HG03025 (cell line): ENCODE results near the gene NCOA5.

Source experiments
- ATAC-seq: cut with Tn5 transposase; IDR thresholded peaks from one replicate; pipeline ENCODE4 v1.9.1; 2021; ENCODE audit warnings: mild to moderate bottlenecking, moderate library complexity; ENCODE audit not compliant: unreplicated experiment, low FRiP score

NCOA5 gene

DNA sequence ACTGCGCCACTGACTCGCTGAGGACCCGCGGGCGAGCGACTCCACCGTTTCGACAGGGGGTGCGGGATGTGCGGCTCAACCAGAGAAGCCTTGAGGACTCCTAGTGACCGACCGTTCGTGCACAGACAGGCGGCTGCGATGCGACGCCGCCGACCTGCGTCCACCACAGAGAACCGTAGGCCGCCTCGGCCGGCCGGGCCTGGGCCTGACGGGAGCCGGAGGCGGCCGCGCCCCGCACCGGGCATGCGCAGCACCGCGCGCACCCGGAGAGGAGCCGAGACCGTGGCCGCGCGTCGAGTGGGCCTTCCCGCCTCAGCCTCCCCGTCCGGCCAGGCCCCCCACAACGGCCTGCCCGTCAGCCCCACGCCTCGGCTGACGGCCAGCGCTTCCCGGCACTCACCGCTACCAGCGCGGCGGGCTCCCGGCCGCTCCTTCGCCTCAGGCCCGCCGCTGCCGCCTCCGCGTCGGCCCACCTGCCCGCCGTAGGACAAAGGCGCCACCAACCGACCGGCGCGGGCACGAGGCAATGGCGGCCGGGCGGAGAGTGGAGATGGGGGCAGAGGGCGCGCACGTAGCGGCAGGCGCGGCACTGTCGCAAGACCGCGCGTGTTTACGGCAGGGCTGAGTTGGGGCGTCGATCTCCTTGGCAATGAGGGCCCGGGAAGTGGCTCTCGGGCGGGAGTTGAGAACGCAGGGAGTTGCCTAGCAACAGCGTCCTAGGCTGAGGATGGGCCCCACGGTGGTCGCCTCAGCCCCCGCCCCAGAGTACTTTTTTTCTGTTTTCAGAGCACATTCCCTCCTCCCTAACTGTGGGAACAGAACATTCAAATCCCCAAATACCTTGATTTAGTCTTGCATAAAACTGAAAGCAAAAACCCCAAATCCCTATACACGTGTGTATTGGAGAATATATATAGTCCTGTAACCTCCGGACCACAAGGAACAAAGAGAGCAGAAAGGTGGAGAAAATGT is at the start of gene NCOA5:
Gene NCOA5 (minus strand): TSS at position 546 of the 972 bp plus-strand sequence. CDS start 10,538 bp downstream, outside the sequence.
- ATAC-seq: peak; percentile 83

DNA sequence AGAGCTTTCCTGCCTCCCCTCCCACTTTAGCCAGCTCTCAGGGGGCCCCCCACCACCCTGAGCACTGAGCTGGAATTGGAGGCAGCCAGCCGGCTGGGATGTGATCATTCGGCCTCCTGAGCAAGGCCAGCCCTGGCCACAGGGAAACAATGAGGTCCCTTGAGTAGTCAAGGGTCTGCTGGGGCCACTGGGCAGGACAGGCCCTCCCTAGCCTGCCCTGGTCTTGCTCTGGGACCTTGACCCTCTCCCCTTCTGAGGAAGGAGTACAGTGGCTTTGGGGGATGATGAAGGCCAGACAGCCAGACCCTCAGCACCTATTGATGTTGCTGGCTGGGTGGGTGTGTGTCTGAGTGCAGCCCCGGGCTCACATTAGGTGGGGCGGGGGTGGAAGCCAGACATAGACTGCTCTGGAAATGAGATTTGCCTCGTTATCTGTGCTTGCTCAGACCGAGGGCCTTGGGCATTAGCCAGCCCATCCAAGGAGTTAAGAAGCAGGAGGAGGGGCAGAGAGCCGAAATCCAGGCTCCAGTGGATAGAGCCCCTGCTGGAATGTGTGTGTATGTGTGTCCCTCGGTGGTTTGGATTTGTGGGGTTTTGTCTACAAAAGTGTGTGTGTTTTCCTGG is 49.6 kb upstream of the NCOA5 start:
- no peak for ATAC-seq

DNA sequence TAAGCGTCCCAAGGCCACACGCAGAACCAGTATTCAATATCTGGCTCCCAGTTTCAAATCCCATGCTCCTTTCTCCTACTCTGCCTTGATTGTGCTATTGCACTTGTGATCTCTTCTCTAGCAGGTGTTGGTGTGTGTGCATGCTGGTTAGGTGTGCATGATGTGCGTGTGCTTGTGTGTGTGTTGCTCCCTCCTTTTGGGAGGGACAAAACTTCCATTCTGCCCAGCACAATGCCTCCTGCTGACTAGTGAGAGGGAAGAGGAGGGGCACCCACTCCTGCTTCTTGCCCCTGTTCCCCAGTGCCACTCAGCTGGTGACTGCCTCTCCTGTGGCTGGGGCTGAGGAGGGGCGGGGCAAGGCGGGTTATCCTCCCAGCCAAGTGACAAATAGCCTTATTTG is 48.1 kb upstream of the NCOA5 start:
- no peak for ATAC-seq

DNA sequence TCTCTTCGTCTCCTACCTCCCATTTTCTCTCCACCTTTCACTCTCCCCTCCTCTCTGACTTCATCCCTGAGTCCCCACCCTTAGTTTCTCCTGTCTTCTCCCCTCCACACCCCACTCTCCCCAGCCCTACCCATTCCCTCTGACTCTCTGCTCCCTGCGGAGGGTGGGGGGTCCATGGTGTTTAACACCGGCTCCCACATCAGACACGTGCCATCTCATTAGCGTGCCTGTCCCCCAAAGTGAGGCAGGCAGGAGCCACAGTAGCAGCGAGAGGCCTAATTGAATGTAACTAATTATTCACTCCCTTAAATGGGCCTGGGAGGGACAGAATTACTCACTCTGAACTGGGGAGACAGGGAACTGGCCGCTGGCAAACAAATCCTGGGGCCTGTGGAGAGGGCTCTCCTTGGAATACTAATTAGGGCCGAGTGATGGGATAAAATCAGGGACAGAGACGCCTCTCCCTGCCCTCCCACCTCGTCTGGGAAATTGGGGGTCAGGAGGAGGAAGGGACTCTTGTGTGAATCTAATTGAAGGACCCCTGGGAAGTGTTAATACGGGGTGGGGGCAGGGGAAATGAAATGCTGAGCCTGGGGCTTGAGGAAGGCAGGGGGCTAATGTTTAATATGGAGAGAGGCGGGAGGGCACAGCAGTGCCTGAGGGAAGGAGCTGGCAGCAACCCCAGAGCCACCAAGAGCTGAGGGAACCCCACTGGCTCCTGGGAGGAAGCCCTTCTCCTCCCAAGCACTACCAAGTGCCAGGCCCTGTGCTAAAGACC is 46.3 kb upstream of the NCOA5 start:
- ATAC-seq: no peak

DNA sequence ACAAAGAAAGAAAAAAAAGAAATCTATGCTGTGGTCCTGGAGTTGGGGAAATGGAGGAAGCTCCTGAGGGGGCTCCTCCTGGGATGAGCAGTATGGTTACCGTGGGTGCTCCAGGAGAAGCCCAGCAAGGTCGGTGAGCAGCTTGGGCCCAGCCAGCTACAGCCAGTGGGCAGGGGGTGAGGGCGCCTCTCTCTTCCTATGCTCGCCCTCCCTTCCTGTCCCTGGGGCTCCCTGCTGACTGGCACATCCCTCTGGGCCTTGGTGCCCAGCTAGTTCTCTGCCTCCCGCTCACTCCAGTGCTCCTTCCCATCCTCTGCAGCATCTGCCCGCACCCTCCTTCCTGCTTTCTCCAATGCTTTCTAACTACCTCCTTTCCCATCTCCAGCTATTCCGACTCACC is 45.0 kb upstream of the NCOA5 start:
- no peak for ATAC-seq

DNA sequence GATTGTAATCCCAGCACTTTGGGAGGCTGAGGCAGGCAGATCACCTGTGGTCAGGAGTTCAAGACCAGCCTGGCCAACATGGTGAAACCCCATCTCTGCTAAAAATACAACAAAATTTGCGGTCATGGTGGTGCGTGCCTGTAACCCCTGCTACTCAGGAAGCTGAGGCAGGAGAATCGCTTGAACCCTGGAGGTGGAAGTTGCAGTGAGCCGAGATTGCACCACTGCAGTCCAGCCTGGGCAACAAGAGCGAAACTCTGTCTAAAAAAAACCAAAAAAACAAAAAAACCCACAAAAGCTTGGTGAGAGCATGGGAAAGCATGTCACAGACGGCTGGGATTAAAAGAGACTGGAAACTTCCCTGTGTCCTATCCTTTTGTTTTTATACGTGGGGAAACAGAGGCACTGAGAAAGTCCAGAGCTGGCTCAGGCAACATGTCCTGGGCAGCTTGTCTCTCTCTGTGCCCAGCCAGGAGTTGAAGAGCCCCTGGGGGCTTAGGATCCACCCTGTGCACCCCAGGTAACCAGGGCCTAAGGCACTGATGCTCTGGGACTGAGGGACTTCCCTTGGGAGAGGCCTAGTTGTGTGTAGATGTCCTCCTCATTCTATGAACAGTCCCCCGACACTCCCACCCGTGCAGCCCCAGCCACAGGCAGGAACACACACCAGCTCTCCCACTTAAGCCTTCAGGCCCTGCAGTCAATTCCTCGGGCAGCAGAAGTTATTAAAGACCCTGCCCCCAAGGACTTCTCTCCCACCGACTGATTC is 44.3 kb upstream of the NCOA5 start:
- no peak for ATAC-seq

DNA sequence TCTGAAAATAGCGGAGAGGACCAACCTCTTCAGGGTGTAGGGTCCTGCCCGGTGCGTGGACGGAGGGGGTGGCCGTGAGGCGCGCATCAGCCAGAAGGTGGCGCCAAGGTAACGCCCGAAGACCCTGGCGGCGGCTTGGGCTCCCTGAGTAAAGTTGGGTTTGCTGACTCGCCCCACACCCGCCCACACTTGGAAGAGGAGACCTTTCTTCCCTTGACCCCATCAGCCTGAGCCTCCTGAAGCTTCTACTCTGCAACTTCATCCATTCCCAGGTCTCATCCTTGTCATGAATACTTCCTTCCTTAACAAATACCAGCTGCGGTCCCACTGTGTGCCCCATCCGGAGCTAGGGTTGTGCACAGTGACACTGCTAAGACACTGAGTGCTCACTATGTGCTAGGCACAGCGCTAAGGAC is 43.0 kb upstream of the NCOA5 start:
- no peak for ATAC-seq

DNA sequence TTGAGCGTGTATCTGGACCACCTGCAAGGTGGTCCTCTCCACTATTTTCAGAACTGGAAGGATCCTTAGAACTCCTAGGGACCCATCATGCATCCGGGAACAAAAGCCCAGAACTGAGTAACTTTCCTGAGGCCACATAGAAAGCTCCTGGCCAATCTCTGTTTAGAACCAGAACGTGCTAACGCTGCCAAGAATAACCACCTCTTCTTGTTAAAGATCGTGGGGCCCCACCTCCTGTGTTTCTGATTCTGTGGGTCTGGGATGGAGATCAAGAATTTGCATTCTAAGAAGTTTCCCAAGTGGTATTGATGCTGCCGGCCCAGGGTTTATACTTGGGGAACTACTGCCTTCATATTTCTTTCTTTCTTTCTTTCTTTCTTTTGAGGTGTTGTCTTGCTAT is 41.6 kb upstream of the NCOA5 start:
- no peak for ATAC-seq

DNA sequence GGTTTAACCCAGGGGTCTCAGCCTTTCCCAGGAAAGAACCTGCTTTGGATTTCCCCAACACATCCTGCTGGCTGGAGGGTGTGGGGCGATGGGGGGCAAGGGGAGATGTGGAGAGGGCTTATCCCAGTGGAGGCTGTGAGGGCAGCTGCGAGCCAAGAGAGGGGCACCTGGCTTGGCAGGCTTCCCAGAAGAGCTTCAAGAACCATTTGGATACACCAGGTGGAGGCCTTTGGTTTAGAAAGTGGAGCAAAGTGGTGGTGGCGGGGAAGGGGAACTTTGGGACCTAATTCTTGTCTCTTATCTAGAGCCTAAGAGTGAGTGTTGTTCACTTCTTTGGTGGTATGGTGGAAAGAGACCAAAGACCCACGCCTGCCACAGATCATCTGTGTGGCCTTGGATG is 40.8 kb upstream of the NCOA5 start:
- no peak for ATAC-seq

DNA sequence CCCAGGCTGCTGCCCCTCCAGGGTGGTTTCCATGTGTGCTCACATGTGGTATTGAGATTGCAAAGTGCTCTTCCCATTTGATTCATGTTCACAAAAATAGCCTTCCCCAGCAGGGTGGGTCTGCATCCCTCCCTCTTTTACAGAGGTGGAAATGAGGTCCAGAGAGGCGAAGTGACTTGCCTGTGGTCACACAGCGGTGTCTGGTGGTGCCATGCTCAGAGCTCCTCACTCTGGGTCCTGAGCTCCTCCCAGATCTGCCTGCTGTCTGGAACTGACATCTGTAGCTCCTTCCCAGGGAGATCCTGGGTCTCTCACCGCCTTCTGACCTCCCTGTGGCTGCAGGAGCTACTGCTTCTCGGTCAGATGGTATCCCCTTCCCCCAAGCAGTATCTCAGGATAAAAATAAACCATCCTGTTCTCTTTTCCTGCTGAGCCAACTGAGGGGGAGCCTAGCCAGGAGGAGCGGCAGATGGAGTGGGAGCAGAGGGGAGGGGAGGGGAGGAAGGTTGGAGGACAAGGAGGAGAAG is 40.3 kb upstream of the NCOA5 start:
- ATAC-seq: no peak

DNA sequence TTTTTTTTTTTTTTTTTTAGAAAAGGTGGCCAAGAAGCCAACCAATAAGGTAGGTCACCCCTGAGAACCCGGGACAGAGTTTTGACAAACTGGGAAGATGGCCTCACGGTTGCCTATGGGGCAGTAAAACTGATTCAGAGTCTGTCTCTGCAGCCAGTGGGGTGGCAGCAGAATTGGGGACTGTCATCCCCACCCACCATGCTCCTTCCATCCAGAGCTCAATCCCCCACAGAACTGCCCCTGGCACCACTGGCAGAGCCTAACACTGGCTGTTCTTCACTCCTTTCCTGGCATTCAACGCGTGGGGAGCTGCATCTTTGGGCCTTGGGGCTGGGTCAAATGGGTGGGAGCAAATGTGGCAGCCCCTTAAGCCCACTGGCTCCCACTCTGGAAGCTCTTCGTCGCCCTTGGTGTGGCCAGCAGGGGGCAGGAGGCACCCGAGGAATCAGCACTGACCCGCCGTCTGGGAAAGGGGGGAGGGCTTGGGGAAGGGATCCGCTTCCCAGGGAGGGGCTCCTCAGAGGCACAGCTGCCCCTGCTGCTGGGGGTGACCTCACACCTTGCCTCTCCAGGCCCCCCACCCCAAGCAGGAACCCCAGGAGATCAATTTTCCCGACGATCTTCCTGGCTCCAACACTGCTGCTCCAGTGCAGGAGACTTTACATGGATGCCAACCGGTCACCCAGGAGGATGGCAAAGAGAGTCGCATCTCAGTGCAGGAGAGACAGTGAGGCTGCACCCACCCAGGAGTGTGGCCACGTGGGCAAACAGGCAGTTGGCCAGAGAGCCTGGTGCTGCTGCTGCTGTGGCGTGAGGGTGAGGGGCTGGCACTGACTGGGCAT is 38.8 kb upstream of the NCOA5 start:
- ATAC-seq: no peak

DNA sequence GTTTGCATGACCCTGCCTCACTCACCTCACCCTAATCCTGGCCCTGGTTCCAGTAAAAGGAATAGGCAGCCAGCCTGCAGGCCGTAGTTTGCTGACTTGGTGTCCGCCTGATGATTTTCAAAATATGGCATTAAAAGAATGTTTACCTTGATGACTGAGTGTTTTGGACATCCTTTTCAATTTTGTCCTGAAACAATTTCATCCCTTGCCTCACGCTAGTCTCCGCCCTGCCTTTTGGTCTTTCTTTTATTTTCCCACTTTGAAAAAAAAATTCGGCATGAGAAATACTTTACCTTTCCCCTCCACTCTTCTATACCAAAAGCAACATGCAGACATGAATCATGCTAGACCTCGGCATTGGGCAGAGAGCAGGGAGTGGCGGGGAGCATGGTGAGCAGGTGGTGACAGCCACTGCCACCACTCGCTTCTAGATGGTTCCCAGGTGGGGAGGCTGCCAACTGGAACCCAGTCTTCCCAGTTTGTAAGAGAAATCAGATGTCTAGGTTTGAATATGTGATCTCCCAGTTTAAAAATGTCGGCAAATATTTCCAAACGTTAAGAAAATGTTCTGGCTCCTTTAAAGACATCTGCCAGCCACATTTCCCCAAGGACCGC is 37.7 kb upstream of the NCOA5 start:
- no peak for ATAC-seq

DNA sequence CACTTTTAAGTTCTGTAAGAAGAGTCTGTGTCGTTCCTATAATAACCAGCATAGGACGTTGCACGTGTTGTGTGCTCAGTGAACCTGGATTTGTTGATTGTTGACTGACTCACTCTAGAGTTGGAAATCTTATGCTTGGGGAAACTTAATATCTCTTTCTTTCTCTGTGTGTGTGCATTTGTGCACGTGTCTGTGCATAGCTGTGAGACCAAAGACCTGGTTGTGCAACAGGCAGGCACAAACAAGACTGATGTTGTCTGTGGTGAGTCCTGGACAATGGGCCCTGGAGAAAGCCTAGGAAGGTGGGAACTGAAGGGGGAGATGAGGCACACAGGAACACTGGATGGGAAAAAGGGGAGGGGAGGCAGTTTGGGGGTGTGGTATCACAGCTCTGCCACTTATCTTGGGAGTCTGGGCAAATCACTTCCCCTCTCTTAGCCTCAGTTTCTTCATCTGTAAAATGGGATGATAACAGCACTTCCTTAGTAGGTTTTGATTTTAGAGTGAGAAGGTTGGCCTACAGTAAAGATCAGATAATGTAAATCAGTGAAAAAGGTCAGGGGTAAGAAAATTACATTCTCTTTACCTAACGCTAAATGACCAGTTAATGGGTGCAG is 36.8 kb upstream of the NCOA5 start:
- no peak for ATAC-seq

DNA sequence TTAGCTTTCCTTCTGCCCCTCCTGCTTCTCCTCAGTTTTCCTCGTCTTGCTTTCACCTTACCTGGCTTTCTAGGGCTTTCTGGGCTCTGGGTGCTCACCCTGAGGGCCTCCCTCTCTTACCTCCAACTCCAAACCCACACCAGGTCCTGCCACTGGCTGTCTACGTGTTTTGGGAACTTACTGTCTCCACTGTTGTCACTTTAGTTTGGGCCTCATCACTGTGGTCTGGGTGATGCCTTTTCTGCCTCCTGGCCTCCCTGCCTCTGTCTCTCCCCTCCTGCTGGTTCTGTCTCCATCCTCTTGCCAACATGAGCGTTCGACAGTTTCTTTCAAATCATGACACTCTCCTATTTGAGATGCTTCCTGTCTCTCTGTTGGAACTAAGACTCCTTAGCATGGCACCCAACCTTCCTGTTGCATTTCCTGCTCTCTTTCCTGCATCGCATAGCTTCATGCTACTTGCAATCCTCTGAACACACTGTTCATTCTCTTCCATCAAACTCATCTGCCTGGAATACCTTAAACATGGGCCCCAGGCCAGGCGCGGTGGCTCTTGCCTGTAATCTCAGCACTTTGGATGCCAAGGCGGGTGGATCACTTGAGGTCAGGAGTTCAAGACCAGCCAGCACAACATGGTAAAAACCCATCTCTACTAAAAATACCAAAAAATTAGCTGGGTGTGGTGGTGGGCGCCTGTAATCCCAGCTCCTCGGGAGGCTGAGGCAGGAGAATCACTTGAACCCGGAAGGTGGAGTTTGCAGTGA is 33.9 kb upstream of the NCOA5 start:
- no peak for ATAC-seq

DNA sequence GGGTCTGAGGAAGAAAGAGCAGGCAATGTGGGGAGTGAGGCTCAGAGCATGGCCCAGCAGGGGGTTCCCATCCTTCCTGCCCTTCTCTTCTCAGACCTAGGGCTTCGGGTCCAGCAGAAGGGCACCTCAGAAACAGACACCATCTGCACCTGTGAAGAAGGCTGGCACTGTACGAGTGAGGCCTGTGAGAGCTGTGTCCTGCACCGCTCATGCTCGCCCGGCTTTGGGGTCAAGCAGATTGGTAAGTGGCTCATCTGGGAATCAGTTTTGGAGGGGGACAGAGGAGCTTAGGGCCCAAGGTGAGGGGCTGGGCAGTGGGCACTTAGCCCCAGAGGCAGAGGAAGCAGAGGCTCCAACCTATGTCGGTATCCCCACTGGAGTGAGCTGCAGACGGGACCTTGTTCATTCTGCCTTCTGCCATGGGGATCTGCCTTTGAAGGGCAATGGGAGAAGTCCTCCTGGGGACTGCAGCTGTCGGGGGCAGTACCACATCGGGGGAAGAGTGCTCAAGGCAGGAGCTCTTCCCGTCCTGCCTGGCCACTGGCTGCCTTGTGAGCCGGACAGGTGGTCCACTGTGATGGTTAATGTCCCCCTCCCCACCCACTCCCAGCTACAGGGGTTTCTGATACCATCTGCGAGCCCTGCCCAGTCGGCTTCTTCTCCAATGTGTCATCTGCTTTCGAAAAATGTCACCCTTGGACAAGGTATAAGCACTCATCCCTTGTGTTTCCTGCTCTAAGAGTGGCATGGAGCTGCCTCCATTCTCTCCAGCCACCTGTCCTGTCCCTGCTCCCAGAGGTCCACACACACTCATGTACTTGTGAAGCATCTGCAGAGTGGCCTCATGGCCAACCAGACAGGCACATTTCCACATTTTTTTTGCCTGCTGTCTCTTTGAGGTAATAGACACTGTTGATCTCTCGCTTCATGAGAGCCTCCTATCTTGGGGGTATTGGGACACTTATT is 33.0 kb upstream of the NCOA5 start:
- ATAC-seq: no peak

DNA sequence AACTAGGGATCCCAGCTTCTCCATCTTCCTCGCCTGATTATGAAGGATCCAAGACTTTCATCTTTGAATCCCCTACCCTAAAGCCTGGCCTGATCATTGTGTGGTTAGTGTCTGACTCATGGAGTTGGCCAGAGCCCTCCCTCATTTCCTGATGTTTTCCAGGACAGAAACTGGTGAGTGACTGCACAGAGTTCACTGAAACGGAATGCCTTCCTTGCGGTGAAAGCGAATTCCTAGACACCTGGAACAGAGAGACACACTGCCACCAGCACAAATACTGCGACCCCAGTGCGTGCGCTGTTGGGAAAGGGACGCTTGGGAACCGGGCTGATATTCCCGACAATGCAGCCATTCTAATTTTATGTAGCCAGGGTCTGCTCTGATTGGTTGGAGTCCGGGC is 32.3 kb upstream of the NCOA5 start:
- ATAC-seq: no peak
